HepG2 (cell line): ENCODE data around the gene CDH23. TPM values are rescaled to one million over a fixed set of nuclear protein-coding genes. Genes with fewer than 3 reads are reported as not detected.

Source experiments
- BRF2 ChIP-seq: sonication (generic); formaldehyde crosslinking; IDR thresholded peaks from 2 replicates; pipeline ENCODE4 v1.8.1; 2022; ENCODE audit warnings: mild to moderate bottlenecking, missing genetic modification reagents
- CCAR2 ChIP-seq: fragments of 200-400 bp; formaldehyde crosslinking; optimal IDR thresholded peaks from 2 replicates; pipeline ENCODE3; 2018; ENCODE audit warnings: low read depth, mild to moderate bottlenecking, low read length, moderate library complexity
- FOXA1 ChIP-seq, 2 experiments: fragments of 450-650 bp in 1 of 2; sonication (generic) in 1 of 2; formaldehyde crosslinking in 1 of 2; IDR thresholded peaks; 2 replicates each; pipeline versions ENCODE4 v1.4.0 to v1.6.1; 2016 to 2020; ENCODE audit warnings: missing genetic modification reagents in 1 of 2
- HNRNPH1 ChIP-seq: fragments of 200-400 bp; formaldehyde crosslinking; optimal IDR thresholded peaks from 2 replicates; pipeline ENCODE3; 2017; ENCODE audit warnings: mild to moderate bottlenecking, low read depth, low read length
- JDP2 ChIP-seq: sonication (generic); formaldehyde crosslinking; IDR thresholded peaks from 2 replicates; pipeline ENCODE4 v1.8.1; 2022; ENCODE audit warnings: missing genetic modification reagents, borderline replicate concordance
- SALL1 ChIP-seq: sonication (generic); formaldehyde crosslinking; IDR thresholded peaks from 2 replicates; pipeline ENCODE4 v1.8.0; 2022; ENCODE audit warnings: mild to moderate bottlenecking, missing genetic modification reagents
- SMAD3 ChIP-seq: sonication (generic); formaldehyde crosslinking; IDR thresholded peaks from 2 replicates; pipeline ENCODE4 v1.4.0; 2020; ENCODE audit warnings: missing genetic modification reagents
- SP2 ChIP-seq: sonication (generic); formaldehyde crosslinking; IDR thresholded peaks from 2 replicates; pipeline ENCODE4 v1.5.1; 2020; ENCODE audit warnings: mild to moderate bottlenecking, missing genetic modification reagents
- TEAD3 ChIP-seq: optimal IDR thresholded peaks from 2 replicates; pipeline ENCODE3; 2016; ENCODE audit warnings: borderline replicate concordance
- TSC22D2 ChIP-seq: sonication (generic); formaldehyde crosslinking; IDR thresholded peaks from 2 replicates; pipeline ENCODE4 v1.5.1; 2020; ENCODE audit warnings: missing genetic modification reagents, mild to moderate bottlenecking, borderline replicate concordance
- ZBTB7A ChIP-seq: sonication (generic); formaldehyde crosslinking; IDR thresholded peaks from 2 replicates; pipeline ENCODE4 v1.8.0; 2022; ENCODE audit warnings: mild to moderate bottlenecking, missing genetic modification reagents
- ZNF224 ChIP-seq: sonication (generic); formaldehyde crosslinking; IDR thresholded peaks from 2 replicates; pipeline ENCODE4 v1.5.0; 2020; ENCODE audit warnings: mild to moderate bottlenecking, missing genetic modification reagents
- polyA plus RNA-seq, 8 experiments: library from polyadenylated mRNA; depleted of rRNA in 3 of 8; stranded (reverse) in 7 of 8; unstranded in 1 of 8; fragments of >200 nt; fragmentation: Illumina TruSeq in 4 of 8; extraction: Trizol in 4 of 8; gene quantifications; 2 replicates each; pipeline versions ENCODE4 v1.2.1 to v1.2.3, GENCODE V29; 2011 to 2016; ENCODE audit warnings: low read depth in 4 of 8, missing spikeins in 1 of 8, mixed read lengths in 1 of 8; ENCODE audit not compliant: insufficient read depth in 1 of 8
- total RNA-seq, 5 experiments: library from RNA; depleted of rRNA; stranded (reverse); fragments of >200 nt; fragmentation: Illumina TruSeq; extraction: Trizol; gene quantifications; 2 replicates each; pipeline ENCODE4 v1.2.3, GENCODE V29; 2016; ENCODE audit warnings: low read depth in 1 of 5
- TF ChIP-seq, protein P1 (sequence below): sonication (generic); formaldehyde crosslinking; IDR thresholded peaks from 2 replicates; pipeline ENCODE4 v1.5.0; 2020; ENCODE audit warnings: missing genetic modification reagents
- TF ChIP-seq, protein P2 (sequence below): sonication (generic); formaldehyde crosslinking; IDR thresholded peaks from 2 replicates; pipeline ENCODE4 v1.4.0; 2020; ENCODE audit warnings: missing genetic modification reagents, borderline replicate concordance

CDH23 gene
- total and polyA plus RNA-seq, 2 of the 13 experiments (the other 11 are each of a cell fraction or from before 2014, with no cell fraction given) = 0.13 TPM; not detected in 1

DNA sequence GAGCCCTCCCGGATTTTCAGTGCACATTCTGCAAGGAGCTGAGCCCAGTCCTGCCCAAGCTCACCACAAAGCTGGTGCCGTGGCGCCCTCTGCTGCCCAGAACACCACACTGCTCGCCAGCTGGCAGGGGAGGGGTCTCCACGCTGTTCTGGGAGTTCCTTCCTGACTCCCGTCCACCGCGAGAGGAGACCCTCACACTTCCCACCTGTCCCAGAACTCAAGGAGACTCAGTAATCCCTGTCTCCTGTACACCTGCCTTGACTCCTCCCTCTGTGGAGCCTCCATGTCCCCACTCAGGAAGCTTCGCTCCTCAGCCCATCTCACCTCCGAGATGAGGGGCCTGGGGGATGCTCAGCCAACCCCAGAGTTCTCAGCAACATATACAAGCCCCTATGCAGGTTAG, 311.6 kb downstream of the CDH23 start (continued):
- TF ChIP-seq BRF2 (CRISPR knock-in tag) (no peak), TSC22D2 (CRISPR knock-in tag) (no peak), SP2 (CRISPR knock-in tag) (no peak), FOXA1 (IDR thresholded peaks at IDR 0.05) (no peak), FOXA1 (CRISPR knock-in tag; IDR thresholded peaks at IDR 0.05) (no peak), ZNF224 (no peak), HNRNPH1 (no peak), TEAD3 (peak; percentile 18), CCAR2 (no peak), ZBTB7A (CRISPR knock-in tag) (peak; percentile 78), SMAD3 (no peak), JDP2 (CRISPR knock-in tag) (no peak), SALL1 (CRISPR knock-in tag) (0 out of 2 replicates have a peak, but pooled peaks have one; percentile 13)
- TF ChIP-seq, protein P1, sequence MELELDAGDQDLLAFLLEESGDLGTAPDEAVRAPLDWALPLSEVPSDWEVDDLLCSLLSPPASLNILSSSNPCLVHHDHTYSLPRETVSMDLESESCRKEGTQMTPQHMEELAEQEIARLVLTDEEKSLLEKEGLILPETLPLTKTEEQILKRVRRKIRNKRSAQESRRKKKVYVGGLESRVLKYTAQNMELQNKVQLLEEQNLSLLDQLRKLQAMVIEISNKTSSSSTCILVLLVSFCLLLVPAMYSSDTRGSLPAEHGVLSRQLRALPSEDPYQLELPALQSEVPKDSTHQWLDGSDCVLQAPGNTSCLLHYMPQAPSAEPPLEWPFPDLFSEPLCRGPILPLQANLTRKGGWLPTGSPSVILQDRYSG = no peak
- TF ChIP-seq, protein P2, sequence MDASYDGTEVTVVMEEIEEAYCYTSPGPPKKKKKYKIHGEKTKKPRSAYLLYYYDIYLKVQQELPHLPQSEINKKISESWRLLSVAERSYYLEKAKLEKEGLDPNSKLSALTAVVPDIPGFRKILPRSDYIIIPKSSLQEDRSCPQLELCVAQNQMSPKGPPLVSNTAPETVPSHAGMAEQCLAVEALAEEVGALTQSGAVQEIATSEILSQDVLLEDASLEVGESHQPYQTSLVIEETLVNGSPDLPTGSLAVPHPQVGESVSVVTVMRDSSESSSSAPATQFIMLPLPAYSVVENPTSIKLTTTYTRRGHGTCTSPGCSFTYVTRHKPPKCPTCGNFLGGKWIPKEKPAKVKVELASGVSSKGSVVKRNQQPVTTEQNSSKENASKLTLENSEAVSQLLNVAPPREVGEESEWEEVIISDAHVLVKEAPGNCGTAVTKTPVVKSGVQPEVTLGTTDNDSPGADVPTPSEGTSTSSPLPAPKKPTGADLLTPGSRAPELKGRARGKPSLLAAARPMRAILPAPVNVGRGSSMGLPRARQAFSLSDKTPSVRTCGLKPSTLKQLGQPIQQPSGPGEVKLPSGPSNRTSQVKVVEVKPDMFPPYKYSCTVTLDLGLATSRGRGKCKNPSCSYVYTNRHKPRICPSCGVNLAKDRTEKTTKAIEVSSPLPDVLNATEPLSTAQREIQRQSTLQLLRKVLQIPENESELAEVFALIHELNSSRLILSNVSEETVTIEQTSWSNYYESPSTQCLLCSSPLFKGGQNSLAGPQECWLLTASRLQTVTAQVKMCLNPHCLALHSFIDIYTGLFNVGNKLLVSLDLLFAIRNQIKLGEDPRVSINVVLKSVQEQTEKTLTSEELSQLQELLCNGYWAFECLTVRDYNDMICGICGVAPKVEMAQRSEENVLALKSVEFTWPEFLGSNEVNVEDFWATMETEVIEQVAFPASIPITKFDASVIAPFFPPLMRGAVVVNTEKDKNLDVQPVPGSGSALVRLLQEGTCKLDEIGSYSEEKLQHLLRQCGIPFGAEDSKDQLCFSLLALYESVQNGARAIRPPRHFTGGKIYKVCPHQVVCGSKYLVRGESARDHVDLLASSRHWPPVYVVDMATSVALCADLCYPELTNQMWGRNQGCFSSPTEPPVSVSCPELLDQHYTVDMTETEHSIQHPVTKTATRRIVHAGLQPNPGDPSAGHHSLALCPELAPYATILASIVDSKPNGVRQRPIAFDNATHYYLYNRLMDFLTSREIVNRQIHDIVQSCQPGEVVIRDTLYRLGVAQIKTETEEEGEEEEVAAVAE = no peak
- TF ChIP-seq, all 625 proteins: peak for 10
